Activated CD8-positive, alpha-beta memory T cell treated with anti-CD3 and anti-CD28 coated beads for 24 hours (primary cell): ENCODE results near the gene SYNE2.
"Not testable (repeated sequence)": the region's sequence is repeated elsewhere in the genome, so short reads cannot be mapped to it uniquely, and the experiment has no call there.

Experiments
- DNase-seq: peaks from one replicate; pipeline ENCODE4 v3.0.0-alpha.2; 2020

Gene SYNE2

GRCh38 chr14:64089920-64090319, 237.1 kb downstream of the SYNE2 start:
- no peak for DNase-seq

- no peak for DNase-seq
Measured at GRCh38 chr14:64091217-64091616, 238.4 kb downstream of the SYNE2 start.

- DNase-seq: no peak
Measured at GRCh38 chr14:64092338-64092737, 239.5 kb downstream of the SYNE2 start.

GRCh38 chr14:64092940-64093339, 240.1 kb downstream of the SYNE2 start:
- no peak for DNase-seq

- no peak for DNase-seq
Measured at GRCh38 chr14:64095620-64096019, 242.8 kb downstream of the SYNE2 start.

GRCh38 chr14:64098120-64098519, 245.3 kb downstream of the SYNE2 start:
- DNase-seq: no peak

GRCh38 chr14:64107438-64107837, 254.6 kb downstream of the SYNE2 start:
- DNase-seq: no peak

- no peak for DNase-seq
Measured at GRCh38 chr14:64109819-64110554, 257.2 kb downstream of the SYNE2 start.

- no peak for DNase-seq
Measured at GRCh38 chr14:64110802-64111201, 258.0 kb downstream of the SYNE2 start.

GRCh38 chr14:64112867-64113678, 260.3 kb downstream of the SYNE2 start:
- DNase-seq: no peak

- DNase-seq: no peak
Measured at GRCh38 chr14:64114166-64114565, 261.4 kb downstream of the SYNE2 start.

- no peak for DNase-seq
Measured at GRCh38 chr14:64114796-64115195, 262.0 kb downstream of the SYNE2 start.

- no peak for DNase-seq
Measured at GRCh38 chr14:64115401-64115800, 262.6 kb downstream of the SYNE2 start.

GRCh38 chr14:64117671-64118402, 265.0 kb downstream of the SYNE2 start:
- no peak for DNase-seq

- DNase-seq: not testable (repeated sequence)
Measured at GRCh38 chr14:64118403-64118742, 265.6 kb downstream of the SYNE2 start.

GRCh38 chr14:64118892-64119291, 266.1 kb downstream of the SYNE2 start:
- no peak for DNase-seq

- DNase-seq: no peak
Measured at GRCh38 chr14:64119500-64119899, 266.7 kb downstream of the SYNE2 start.

- DNase-seq: no peak
Measured at GRCh38 chr14:64119980-64120379, 267.2 kb downstream of the SYNE2 start.

- no peak for DNase-seq
Measured at GRCh38 chr14:64123241-64123822, 270.5 kb downstream of the SYNE2 start.

GRCh38 chr14:64125270-64125669, 272.5 kb downstream of the SYNE2 start:
- DNase-seq: no peak

- DNase-seq: no peak
Measured at GRCh38 chr14:64126548-64126947, 273.7 kb downstream of the SYNE2 start.

GRCh38 chr14:64137657-64138290, 285.0 kb downstream of the SYNE2 start:
- DNase-seq: no peak
